DND-41 (cell line): Measurements from ENCODE around the gene KIF3C.

Experiments used
- ATAC-seq: fragments of 200-7000 bp; cut with Tn5 transposase; 3 replicates; pipeline ENCODE4 v1.9.1; 2021; ENCODE audit warnings: low read depth; ENCODE audit not compliant: insufficient read depth
- DNase-seq: peaks from one replicate; pipeline ENCODE4 v3.0.0-alpha.2; 2020
- H2AFZ ChIP-seq: 2 replicates; pipeline ENCODE4 v1.6.0; 2012; ENCODE audit warnings: low read depth, low read length
- H3K27ac ChIP-seq: 2 replicates; pipeline ENCODE4 v1.5.1; 2012; ENCODE audit warnings: low read length, inconsistent platforms
- H3K27me3 ChIP-seq: fragments of 200-600 bp; sonication (generic); 2 replicates; pipeline ENCODE4 v1.6.0; 2012; ENCODE audit warnings: low read length, mild to moderate bottlenecking, inconsistent platforms; ENCODE audit not compliant: insufficient read depth, poor library complexity
- H3K36me3 ChIP-seq: 2 replicates; pipeline ENCODE4 v1.5.1; 2012; ENCODE audit warnings: low read length, inconsistent platforms; ENCODE audit not compliant: insufficient read depth
- H3K4me1 ChIP-seq: 2 replicates; pipeline ENCODE4 v1.5.1; 2012; ENCODE audit warnings: mild to moderate bottlenecking, low read length; ENCODE audit not compliant: insufficient read depth
- H3K4me2 ChIP-seq: 2 replicates; pipeline ENCODE4 v1.6.0; 2012; ENCODE audit warnings: mild to moderate bottlenecking, moderate library complexity, low read length, inconsistent platforms; ENCODE audit not compliant: insufficient read depth
- H3K4me3 ChIP-seq, 2 experiments: fragments of 200-600 bp in 1 of 2; shearing (Covaris generic) in 1 of 2; 2 replicates each; pipeline ENCODE4 v1.5.1; 2012 to 2016; ENCODE audit warnings: inconsistent platforms in 2 of 2, low read length in 2 of 2, mild to moderate bottlenecking in 2 of 2, low read depth in 1 of 2, moderate library complexity in 1 of 2
- H3K79me2 ChIP-seq: 2 replicates; pipeline ENCODE4 v1.6.0; 2012; ENCODE audit warnings: low read length, inconsistent platforms; ENCODE audit not compliant: insufficient read depth
- H3K9ac ChIP-seq: 2 replicates; pipeline ENCODE4 v1.6.0; 2012; ENCODE audit warnings: low read depth, mild to moderate bottlenecking, inconsistent platforms, low read length, moderate library complexity
- H3K9me3 ChIP-seq: 2 replicates; pipeline ENCODE4 v1.5.1; 2012; ENCODE audit warnings: low read length, moderate library complexity, mild to moderate bottlenecking, inconsistent platforms; ENCODE audit not compliant: insufficient read depth, severe bottlenecking
- H4K20me1 ChIP-seq: 2 replicates; pipeline ENCODE4 v1.6.0; 2012; ENCODE audit warnings: low read length; ENCODE audit not compliant: insufficient read depth
- EZH2 ChIP-seq: IDR thresholded peaks from 3 replicates; pipeline ENCODE4 v1.6.1; 2012; ENCODE audit warnings: borderline replicate concordance, low read depth, mild to moderate bottlenecking, moderate library complexity, low read length, inconsistent platforms; ENCODE audit not compliant: severe bottlenecking
- TF ChIP-seq, protein P1 (sequence below): IDR thresholded peaks from 2 replicates; pipeline ENCODE4 v1.5.1; 2012; ENCODE audit warnings: borderline replicate concordance, low read length, moderate library complexity, mild to moderate bottlenecking; ENCODE audit not compliant: poor library complexity, severe bottlenecking; ENCODE audit errors: extremely low read depth

The KIF3C gene

DNA sequence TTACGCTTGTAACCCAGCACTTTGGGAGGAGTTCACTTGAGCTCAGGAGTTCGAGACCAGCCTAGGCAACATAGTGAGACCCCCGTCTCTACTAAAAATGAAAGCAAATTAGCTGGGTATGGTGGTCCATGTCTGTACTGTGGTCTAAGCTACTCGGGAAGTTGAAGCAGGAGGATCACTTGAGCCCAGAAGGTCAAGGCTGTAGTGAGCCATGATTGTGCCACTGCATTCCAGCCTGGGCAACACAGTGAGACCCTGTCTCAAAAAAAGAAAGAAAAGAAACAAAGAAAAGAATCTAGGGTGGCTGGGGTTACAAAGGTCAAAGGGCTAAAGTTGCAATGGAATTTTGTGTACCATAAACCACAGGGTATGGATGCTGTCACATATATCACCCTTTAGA lies 41.3 kb downstream of the KIF3C start:
- Histone ChIP-seq H3K79me2 (no peaks in the 10 kb centered on the region), H2AFZ (no peak overlapping the region), H3K27me3 (no peaks in the 10 kb centered on the region), H3K36me3 (peaks cover 8% of the 10 kb centered on the region), H3K9me3 (no peaks in the 10 kb centered on the region), H3K4me2 (no peak overlapping the region), H3K4me3 (no peak overlapping the region), H3K9ac (no peak overlapping the region), H3K27ac (no peak overlapping the region), H3K4me1 (no peaks in the 10 kb centered on the region), H4K20me1 (no peaks in the 10 kb centered on the region)
- ATAC-seq (no peak), DNase-seq (no peak)
- TF ChIP-seq, protein P1, sequence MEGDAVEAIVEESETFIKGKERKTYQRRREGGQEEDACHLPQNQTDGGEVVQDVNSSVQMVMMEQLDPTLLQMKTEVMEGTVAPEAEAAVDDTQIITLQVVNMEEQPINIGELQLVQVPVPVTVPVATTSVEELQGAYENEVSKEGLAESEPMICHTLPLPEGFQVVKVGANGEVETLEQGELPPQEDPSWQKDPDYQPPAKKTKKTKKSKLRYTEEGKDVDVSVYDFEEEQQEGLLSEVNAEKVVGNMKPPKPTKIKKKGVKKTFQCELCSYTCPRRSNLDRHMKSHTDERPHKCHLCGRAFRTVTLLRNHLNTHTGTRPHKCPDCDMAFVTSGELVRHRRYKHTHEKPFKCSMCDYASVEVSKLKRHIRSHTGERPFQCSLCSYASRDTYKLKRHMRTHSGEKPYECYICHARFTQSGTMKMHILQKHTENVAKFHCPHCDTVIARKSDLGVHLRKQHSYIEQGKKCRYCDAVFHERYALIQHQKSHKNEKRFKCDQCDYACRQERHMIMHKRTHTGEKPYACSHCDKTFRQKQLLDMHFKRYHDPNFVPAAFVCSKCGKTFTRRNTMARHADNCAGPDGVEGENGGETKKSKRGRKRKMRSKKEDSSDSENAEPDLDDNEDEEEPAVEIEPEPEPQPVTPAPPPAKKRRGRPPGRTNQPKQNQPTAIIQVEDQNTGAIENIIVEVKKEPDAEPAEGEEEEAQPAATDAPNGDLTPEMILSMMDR: no peak
- no peak for TF ChIP-seq EZH2

DNA sequence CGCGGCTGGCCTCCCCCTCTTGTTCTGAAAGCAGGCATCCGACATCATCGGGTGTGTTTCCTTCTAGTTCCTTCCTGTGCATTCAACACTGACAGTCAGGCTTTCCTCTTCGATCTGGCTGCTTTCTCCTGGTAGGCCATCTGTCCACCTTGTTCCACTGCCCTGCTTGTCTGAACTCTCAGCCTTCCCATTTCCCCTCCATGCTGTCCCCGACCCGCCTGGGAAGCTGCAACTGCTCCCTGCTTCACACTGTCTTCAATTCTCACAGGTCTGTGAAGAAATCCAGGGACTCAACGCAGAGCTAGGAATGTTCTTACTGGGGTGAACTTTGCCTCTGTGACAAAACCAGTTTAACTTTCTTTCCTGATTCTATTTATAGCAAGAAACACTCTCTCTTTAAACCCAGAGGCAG lies 43.0 kb downstream of the KIF3C start:
- no peaks in the 10 kb centered on the region for H3K9me3 ChIP-seq
- no peak for ATAC-seq
- no peaks in the 10 kb centered on the region for H3K79me2 ChIP-seq
- peaks cover 8% of the 10 kb centered on the region for H3K36me3 ChIP-seq
- TF ChIP-seq, protein P1: no peak
- TF ChIP-seq EZH2: no peak
- no peaks in the 10 kb centered on the region for H4K20me1 ChIP-seq
- H3K4me3 ChIP-seq: no peak overlapping the region
- H2AFZ ChIP-seq: no peak overlapping the region
- no peak overlapping the region for H3K9ac ChIP-seq
- H3K4me2 ChIP-seq: no peak overlapping the region
- H3K27ac ChIP-seq: no peak overlapping the region
- no peak for DNase-seq
- no peaks in the 10 kb centered on the region for H3K27me3 ChIP-seq
- no peaks in the 10 kb centered on the region for H3K4me1 ChIP-seq

DNA sequence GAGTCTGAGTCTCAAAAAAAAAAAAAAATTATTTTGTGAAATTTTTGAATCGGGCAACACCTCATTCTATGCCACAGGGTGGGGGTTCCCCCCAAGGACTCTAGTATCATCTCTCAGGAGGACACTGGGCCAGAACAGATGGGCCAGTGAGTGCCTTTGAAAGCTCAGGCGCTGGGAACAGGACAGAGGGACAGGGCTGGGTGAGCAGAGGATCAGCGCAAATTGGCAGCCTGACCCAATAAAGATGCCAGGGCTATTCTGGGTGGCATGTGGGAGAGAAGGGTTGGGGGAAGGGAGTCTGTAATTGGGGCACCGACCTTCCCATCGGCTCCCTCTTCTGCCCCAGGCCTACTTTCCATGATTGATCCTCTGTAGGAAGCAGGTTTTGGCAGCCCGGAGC lies 44.0 kb downstream of the KIF3C start:
- no peak overlapping the region for H3K9ac ChIP-seq
- H3K4me1 ChIP-seq: no peaks in the 10 kb centered on the region
- H3K4me2 ChIP-seq: no peak overlapping the region
- no peak overlapping the region for H3K27ac ChIP-seq
- no peaks in the 10 kb centered on the region for H3K79me2 ChIP-seq
- no peak overlapping the region for H3K4me3 ChIP-seq
- no peak overlapping the region for H2AFZ ChIP-seq
- H4K20me1 ChIP-seq: no peaks in the 10 kb centered on the region
- H3K36me3 ChIP-seq: peaks cover 13% of the 10 kb centered on the region
- ATAC-seq (no peak), DNase-seq (no peak)
- no peak for TF ChIP-seq EZH2
- TF ChIP-seq, protein P1: no peak
- H3K9me3 ChIP-seq: no peaks in the 10 kb centered on the region
- no peaks in the 10 kb centered on the region for H3K27me3 ChIP-seq
